DMS 273 (cell line): ENCODE data around the gene FOXL1.

Source experiments
- DNase-seq: peaks from one replicate; lab custom pipeline; 2025; ENCODE audit not compliant: unreplicated experiment; lab: John Stamatoyannopoulos, UW

Gene FOXL1

GRCh38 chr16:86578061-86578599 is at the start of gene FOXL1:
Gene FOXL1 (plus strand): TSS chr16:86578549. CDS start chr16:86578724, 175 bp downstream.
- DNase-seq = no peak

GRCh38 chr16:86529160-86529559 is 49.2 kb upstream of the FOXL1 start:
- DNase-seq = no peak

GRCh38 chr16:86530251-86531190 is 47.8 kb upstream of the FOXL1 start:
- DNase-seq = no peak

GRCh38 chr16:86531191-86531545 is 47.2 kb upstream of the FOXL1 start:
- DNase-seq = no peak

GRCh38 chr16:86531641-86532525 is 46.5 kb upstream of the FOXL1 start:
- no peak for DNase-seq

- DNase-seq = no peak
These were observed 45.9 kb upstream of the FOXL1 start for GRCh38 chr16:86532526-86532815.

- DNase-seq = no peak
These were observed 45.3 kb upstream of the FOXL1 start for GRCh38 chr16:86533076-86533475.

GRCh38 chr16:86533767-86534351 is 44.5 kb upstream of the FOXL1 start:
- DNase-seq = no peak

GRCh38 chr16:86534779-86535615 is 43.4 kb upstream of the FOXL1 start:
- DNase-seq = no peak

GRCh38 chr16:86536621-86537020 is 41.7 kb upstream of the FOXL1 start:
- no peak for DNase-seq

GRCh38 chr16:86537486-86537885 is 40.9 kb upstream of the FOXL1 start:
- DNase-seq = no peak

- no peak for DNase-seq
These were observed 40.1 kb upstream of the FOXL1 start for GRCh38 chr16:86538196-86538780.

GRCh38 chr16:86540894-86541293 is 37.5 kb upstream of the FOXL1 start:
- DNase-seq = no peak

- no peak for DNase-seq
These were observed 36.8 kb upstream of the FOXL1 start for GRCh38 chr16:86541560-86541959.

GRCh38 chr16:86542756-86543750 is 35.3 kb upstream of the FOXL1 start:
- DNase-seq = no peak

- DNase-seq = no peak
These were observed 32.9 kb upstream of the FOXL1 start for GRCh38 chr16:86545481-86545880.

GRCh38 chr16:86545954-86546637 is 32.3 kb upstream of the FOXL1 start:
- DNase-seq = no peak

- DNase-seq = no peak
These were observed 31.7 kb upstream of the FOXL1 start for GRCh38 chr16:86546638-86547013.
